GM18867 (cell line): ENCODE results near the gene ADGRB3.
"Not testable (repeated sequence)": the region's sequence is repeated elsewhere in the genome, so short reads cannot be mapped to it uniquely, and the experiment has no call there.

Experiments used
- ATAC-seq: cut with Tn5 transposase; IDR thresholded peaks from one replicate; pipeline ENCODE4 v1.9.1; 2021; ENCODE audit warnings: mild to moderate bottlenecking, moderate library complexity; ENCODE audit not compliant: unreplicated experiment

ADGRB3 gene

GRCh38 chr6:69386426-69386825, 751.3 kb downstream of the ADGRB3 start:
- no peak for ATAC-seq

- no peak for ATAC-seq
Observed at GRCh38 chr6:69390125-69390524, 755.0 kb downstream of the ADGRB3 start.

- ATAC-seq, result no peak
Observed at GRCh38 chr6:69391106-69391505, 756.0 kb downstream of the ADGRB3 start.

GRCh38 chr6:69392745-69393144, 757.7 kb downstream of the ADGRB3 start:
- ATAC-seq, result no peak

- no peak for ATAC-seq
Observed at GRCh38 chr6:69398311-69398710, 763.2 kb downstream of the ADGRB3 start.

- ATAC-seq, result no peak
Observed at GRCh38 chr6:69398729-69399128, 763.6 kb downstream of the ADGRB3 start.

- no peak for ATAC-seq
Observed at GRCh38 chr6:69408886-69409285, 773.8 kb downstream of the ADGRB3 start.

GRCh38 chr6:69416776-69417175, 781.7 kb downstream of the ADGRB3 start:
- no peak for ATAC-seq

- no peak for ATAC-seq
Observed at GRCh38 chr6:69421269-69421668, 786.2 kb downstream of the ADGRB3 start.

GRCh38 chr6:69422020-69422419, 786.9 kb downstream of the ADGRB3 start:
- ATAC-seq, result no peak

- ATAC-seq, result no peak
Observed at GRCh38 chr6:69422475-69422874, 787.4 kb downstream of the ADGRB3 start.

GRCh38 chr6:69423785-69424184, 788.7 kb downstream of the ADGRB3 start:
- no peak for ATAC-seq

GRCh38 chr6:69424581-69424980, 789.5 kb downstream of the ADGRB3 start:
- ATAC-seq, result no peak

- ATAC-seq, result no peak
Observed at GRCh38 chr6:69427882-69428281, 792.8 kb downstream of the ADGRB3 start.

GRCh38 chr6:69432168-69432567, 797.1 kb downstream of the ADGRB3 start:
- ATAC-seq, result not testable (repeated sequence)

GRCh38 chr6:69433116-69433515, 798.0 kb downstream of the ADGRB3 start:
- ATAC-seq, result not testable (repeated sequence)

GRCh38 chr6:69438113-69438512, 803.0 kb downstream of the ADGRB3 start:
- ATAC-seq, result no peak
